Dedifferentiated amniotic fluid mesenchymal stem cell (primary cell): Measurements from ENCODE around the gene SLC29A3.

Experiments used
- DNase-seq: peaks from one replicate; pipeline ENCODE4 v3.0.0-alpha.2; 2016; ENCODE audit errors: extremely low spot score

Gene SLC29A3

DNA sequence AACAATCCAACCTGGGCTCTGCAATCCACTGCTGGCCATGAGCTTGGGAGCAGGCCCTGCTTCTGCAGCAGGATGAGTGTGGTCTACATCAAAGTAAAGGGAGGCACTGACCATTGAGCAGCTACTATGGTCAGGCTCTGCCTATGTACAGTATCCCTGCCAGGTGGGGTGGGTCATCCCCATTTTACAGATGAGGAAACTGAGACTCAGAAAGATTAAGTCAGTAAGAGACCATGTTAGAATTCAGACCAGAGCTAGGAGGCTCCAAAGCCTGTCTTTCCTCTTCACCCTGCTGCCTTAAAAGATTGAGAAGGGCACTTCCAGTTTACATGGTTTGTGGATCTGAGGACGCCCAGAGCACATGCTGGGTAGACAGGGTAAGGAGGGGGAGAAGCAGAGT lies 50.5 kb downstream of the SLC29A3 start:
- DNase-seq = no peak

DNA sequence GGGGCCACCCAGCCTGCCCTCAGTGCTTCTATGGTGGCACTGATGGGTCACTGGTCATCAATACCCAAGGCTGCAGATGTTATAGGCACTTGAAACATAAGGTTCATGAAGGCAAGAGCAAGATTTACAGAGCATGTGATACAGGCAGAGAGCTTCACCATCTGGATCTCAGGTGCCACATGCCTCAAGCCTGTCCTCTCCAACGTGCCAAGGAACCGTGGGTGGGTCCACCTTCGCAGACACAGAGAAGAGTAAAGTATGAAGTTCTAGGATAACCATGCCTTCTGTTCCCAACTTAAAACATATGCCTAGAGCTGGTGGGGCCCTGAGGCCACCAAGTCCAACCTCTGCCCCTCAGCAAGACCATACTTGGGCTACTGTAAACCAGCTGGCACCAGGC lies 51.0 kb downstream of the SLC29A3 start:
- DNase-seq = no peak

DNA sequence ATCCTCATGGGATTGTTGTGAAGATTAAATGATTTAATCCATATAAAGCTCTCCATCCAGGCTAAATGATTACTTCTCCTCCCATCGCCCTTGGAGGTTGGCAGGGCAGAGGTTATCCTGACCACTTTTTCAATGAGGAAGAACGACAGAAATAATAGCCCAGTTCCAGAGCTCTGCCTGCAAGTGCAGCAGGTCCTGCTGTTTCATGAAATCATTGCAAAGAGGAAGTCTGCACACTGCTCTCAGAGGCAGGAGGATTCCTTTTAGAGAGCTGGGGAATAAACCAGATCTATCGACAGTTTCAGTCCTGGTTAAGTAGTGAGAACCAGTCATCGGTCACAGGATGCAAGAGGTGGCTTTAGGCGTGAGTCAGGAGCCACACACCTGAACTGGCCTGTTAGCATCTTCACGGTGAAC lies 52.7 kb downstream of the SLC29A3 start:
- no peak for DNase-seq

DNA sequence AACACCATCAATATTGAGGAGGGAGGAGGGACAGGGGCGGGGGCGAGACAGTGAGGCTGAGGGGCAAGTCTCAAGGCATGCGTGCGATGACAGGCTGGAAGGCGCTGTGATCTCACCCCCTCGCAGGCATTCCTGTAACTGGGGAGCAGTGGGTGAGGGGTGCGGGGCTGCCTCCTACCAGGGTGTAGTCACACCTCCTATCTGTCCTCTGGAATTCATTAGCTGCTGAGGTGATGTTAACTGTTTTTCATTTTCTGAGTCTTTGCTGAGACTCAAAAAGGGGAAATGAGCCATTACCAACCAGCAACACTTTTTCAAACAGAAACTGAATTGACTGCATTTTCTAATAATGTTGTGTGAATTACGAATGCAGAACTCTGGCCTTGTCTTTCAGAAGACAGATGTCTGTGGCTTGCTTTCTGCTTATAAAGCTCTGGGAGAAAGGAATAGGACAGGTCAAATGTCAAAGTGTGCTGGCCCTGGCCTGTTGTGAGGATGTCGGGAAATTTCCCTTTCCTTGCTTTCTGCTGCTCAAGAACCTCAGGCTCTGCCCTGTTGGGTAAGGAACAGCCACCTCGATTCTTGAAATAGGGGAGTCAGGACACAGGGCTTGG lies 53.9 kb downstream of the SLC29A3 start:
- no peak for DNase-seq

GRCh38 chr10:71374481-71375233 lies 55.6 kb downstream of the SLC29A3 start:
- DNase-seq = no peak

GRCh38 chr10:71375952-71376351 lies 56.9 kb downstream of the SLC29A3 start:
- no peak for DNase-seq

- DNase-seq = no peak
Observed at GRCh38 chr10:71378336-71379117, 59.5 kb downstream of the SLC29A3 start.

DNA sequence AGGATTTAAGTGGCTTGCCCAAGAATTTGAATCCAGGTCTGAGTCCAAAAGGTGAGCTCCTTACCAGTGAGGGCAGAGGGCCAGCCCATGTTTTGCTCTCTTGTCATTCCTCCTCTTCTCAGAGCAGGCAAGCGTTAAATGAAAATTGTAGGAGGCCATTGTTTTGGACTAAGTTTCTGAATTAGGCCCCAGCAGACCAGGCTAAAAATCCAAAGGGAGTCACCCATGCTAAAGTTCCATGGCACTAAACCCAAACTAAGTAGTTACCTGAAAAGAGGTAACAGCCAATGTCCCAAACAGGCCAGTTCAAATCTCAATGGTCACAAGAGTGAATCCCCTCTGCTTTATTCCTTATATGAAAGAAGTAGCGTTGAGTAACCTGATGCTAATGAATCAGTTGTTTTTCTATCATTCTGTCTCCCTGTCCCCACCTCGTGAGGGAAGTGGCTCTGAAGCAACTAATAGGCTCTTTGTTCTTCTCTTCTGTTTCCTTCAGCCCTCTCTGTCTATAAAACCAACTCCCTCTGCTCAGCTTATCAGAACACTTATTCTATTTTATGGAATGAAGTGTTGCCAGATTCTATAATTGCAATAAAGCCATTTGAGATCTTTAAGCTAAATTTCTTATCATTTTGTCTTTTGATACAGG lies 60.2 kb downstream of the SLC29A3 start:
- no peak for DNase-seq

DNA sequence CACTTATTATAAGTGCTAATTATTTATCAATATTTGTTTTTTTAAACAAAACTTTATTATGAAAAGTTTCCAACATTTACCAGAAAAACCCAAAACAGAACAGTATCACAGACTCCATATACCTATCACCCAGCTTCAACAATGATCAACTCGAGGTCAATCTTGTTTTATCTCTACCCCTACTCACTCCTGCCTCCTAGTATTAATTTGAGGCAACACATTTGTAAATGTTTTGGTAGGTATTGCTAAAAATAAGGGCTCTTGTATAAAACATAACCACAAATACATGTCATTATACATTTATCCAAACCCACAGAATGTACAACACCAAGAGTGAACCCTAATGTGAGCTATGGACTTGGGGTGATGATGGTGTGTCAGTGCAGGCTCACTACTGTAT lies 61.8 kb downstream of the SLC29A3 start:
- DNase-seq = no peak

DNA sequence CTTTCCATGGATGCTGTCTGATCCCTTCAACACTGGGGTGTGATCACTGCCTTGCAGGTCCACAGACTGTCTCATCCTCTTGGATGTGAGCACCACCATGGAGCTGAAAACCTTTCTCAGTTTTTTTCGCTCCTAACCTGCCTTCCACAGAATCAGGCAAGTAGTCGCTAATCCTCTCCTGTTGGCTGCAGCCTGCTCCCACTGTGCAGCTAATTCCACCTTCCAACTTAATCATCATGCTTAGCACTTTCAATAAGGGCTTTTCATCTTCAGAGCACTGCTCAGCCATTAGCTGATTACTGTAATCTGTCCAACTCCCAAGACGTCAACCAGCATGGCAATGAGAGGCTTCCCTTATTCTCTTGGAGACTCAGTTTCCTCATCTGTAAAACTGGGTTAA lies 62.6 kb downstream of the SLC29A3 start:
- no peak for DNase-seq

DNA sequence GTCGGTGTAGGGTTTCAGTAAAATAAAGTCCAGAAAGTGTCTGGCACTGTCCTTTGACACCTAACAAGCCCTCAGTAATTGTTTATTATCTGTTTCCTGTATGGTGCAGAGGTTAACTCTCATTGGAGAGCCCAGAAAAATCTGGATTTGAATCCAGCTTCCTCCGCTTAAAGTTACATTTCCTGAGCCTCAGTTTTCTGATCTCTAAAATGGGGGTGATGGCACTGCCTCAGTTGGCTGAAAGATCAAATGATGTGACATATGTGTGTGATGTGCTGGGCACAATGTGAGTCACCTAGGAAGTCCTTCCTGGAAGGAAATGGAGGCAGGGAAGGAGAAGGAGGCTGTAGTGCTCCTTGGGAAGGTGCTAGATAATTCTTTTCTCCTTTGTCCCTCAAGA lies 63.0 kb downstream of the SLC29A3 start:
- no peak for DNase-seq

DNA sequence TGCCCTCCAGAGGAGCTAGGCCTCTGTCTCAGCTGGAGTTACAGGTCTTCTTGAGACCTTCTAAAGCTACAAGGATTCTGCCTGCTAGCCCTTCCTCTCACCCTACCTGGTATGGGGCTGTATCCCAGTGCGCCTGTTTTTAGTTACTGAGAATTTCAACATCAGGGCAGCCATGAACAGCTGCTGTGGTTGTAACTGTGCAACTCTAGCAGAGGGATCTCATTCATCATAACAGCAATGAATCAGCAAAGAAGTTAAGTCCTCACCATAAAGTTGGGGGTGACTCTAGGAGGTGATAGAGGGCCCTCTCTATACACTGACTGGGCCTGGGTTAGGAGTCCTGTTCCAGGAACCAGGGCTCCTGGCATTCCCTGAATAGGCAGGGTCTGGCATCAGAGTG lies 63.7 kb downstream of the SLC29A3 start:
- no peak for DNase-seq

DNA sequence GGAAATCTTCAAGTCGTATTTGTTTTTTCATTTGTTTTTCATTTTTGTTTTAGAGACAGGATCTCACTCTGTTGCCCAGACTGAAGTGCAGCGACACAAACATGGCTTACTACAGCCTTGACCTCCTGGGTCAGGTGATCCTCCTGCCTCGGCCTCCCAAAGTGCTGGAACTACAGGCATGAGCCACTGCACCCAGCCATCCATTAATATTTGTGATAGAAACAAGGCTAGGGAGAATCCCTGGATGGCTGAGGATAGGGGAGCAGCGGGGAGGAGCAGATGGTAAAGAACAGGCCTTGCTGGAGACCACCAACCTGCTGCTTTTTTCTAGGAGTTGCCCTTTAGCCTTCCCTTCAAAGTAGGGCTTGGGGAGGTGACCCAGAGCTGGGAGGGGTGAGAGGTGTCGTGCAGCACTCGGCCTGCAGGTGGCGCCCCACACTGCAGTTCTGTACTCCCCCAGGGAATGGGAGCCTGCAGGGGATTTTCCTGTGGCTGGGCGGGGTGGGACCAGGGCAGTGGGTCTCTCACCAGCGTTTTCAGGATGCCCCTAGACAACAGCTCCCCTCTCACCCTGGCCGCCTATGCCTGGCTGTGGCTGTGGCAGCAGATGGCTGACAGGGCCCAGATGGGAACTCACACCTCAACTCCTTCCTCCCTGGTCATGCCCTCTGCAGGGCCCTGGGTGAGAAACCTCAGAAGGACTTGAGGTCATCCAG lies 65.1 kb downstream of the SLC29A3 start:
- no peak for DNase-seq

DNA sequence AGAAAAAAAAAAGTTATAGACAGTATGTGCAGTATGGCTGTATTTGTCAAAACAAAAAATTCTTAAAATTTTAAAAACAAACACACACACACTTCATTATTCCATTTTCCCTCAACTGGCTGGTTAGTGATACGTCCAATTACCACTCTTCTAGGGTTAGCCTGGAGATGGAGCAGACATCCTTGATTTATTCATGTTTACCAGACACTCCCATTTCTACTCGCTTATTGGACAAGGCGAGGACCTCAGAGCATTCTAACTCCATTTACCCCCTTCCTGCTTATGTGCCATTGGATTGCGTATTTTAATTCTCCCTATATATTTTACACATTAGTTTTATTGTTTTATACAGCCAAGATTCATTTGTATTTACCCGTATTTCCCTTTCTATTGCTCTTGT lies 69.1 kb downstream of the SLC29A3 start:
- no peak for DNase-seq

DNA sequence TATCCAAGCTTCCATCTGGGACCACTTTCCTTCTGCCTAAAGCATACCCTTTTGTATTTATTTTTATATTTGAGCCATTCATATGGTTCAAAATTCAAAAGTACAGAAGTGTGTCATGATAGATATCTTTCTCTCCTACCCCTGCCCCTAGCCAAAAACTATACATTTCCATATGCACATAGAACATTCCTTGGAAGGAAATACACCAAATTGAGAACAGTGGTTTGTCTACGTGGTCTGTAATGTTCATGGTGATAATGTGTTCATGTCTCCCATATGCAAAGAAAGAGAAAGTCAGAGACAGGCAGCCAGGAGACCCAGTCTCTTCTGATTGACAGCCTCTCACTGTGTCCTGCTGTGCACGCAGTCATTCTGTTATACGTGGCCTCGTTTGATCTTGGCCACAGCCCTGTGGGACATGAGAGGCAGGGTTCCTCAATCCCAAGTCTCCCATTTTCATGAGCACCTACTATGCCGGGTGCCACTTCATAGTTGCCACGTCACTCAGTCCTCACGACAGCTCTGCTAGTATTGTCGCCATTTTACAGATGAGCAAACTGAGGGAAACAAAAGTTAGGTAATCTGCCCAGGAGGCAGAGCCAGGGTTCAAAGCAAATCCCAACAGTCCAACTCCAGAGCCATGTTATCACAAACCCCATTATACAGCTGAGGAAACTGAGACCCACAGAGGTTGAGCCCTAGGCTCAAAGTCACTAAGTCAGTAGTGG lies 69.7 kb downstream of the SLC29A3 start:
- no peak for DNase-seq

DNA sequence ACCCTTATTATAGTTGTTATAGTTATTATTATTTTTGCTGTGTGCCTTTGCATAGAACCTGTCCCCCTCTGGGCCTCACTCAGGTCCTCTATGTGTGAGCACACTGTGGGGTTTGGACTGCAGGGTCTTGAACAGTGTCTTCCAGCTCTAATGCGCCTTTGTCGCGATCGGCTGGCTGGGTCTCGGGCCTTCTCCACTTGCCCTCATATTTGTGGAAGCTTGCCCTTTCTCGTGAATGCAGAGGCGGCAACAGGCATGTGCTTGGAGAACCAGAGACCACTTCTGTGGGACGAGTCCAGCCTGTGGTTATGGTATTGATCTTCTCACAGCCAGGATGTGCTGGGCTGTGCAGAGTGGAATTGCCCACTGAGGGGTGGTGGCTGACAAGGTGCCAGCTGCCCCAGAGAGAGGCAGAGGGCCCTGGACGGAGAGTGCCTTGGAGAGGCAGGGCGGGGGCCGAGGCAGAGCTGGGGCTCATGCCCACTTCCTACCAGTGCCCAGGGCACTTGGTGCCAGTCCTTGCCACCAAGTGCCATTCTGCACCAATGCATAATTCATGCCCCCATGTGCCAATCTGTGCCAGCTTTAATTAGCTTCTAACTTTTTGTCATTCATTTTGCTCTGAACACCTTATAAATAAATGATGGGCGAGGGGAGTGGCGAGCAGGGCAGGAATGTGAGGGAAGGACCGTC lies 70.9 kb downstream of the SLC29A3 start:
- no peak for DNase-seq

- DNase-seq = no peak
Observed at GRCh38 chr10:71390461-71390835, 71.4 kb downstream of the SLC29A3 start.

GRCh38 chr10:71390921-71391690 lies 72.0 kb downstream of the SLC29A3 start:
- DNase-seq = no peak

DNA sequence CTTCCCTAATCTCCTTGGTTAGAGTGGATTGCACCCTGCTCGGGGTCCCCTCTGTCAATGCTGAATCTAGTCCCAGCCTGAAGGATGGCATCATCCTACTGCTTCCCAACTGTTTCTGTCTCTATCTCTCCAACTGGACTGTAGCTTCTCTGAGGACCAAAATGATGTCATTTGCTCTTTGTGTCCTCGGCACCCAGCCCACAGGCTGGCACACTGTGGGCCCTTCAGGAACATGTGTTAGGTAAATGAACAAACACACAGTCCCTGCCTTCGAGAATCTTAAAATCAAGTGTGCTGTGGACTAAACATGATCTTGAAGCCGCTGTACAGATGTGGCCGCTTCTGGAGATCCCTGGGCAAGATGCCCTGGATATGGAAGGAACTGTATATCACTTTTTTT lies 72.6 kb downstream of the SLC29A3 start:
- DNase-seq = no peak

GRCh38 chr10:71392292-71392691 lies 73.2 kb downstream of the SLC29A3 start:
- DNase-seq = no peak
